ENCODE measurements around the gene FBL. TPM values are rescaled to one million over a fixed set of nuclear protein-coding genes. Genes with fewer than 3 reads are reported as not detected.
A peak's percentile ranks its signal among the peaks of the same experiment; 100 is the strongest.

FBL gene
- total RNA-seq, 2 experiments from 2014 or later = 344 to 357 TPM

- H3K27ac Mint-ChIP-seq = no peak overlapping the region
- DNase-seq (no peak), ATAC-seq (ENCODE audit: low read depth) (no peak)
- no peak overlapping the region for H3K4me3 Mint-ChIP-seq
- no peaks in the 10 kb centered on the region for H3K9me3 Mint-ChIP-seq
- H3K27me3 Mint-ChIP-seq = no peaks in the 10 kb centered on the region
- no peaks in the 10 kb centered on the region for H3K36me3 Mint-ChIP-seq
- POLR2A ChIA-PET = interaction anchor here (0.6 kb wide), 1 partner anchor 103 kb away, joined by 3 read pairs; no protein-coding TSS in a partner anchor
- no peaks in the 10 kb centered on the region for H3K4me1 Mint-ChIP-seq
These were observed 24.2 kb upstream of the FBL start for GRCh38 chr19:39870171-39870971.

- H3K4me1 Mint-ChIP-seq = no peaks in the 10 kb centered on the region
- no peaks in the 10 kb centered on the region for H3K36me3 Mint-ChIP-seq
- H3K9me3 Mint-ChIP-seq = no peaks in the 10 kb centered on the region
- H3K27me3 Mint-ChIP-seq = no peaks in the 10 kb centered on the region
- H3K27ac Mint-ChIP-seq = no peak overlapping the region
- no peak for DNase-seq
- POLR2A ChIA-PET = no interaction called here
- no peak for ATAC-seq (ENCODE audit: low read depth)
- H3K4me3 Mint-ChIP-seq = no peak overlapping the region
These were observed 21.8 kb upstream of the FBL start for GRCh38 chr19:39867952-39868351.

GRCh38 chr19:39867133-39867532, 21.0 kb upstream of the FBL start:
- H3K36me3 Mint-ChIP-seq = no peaks in the 10 kb centered on the region
- no peak overlapping the region for H3K27ac Mint-ChIP-seq
- DNase-seq (no peak), ATAC-seq (ENCODE audit: low read depth) (no peak)
- POLR2A ChIA-PET = no interaction called here
- no peak overlapping the region for H3K4me3 Mint-ChIP-seq
- H3K9me3 Mint-ChIP-seq = no peaks in the 10 kb centered on the region
- no peaks in the 10 kb centered on the region for H3K27me3 Mint-ChIP-seq
- H3K4me1 Mint-ChIP-seq = no peaks in the 10 kb centered on the region

GRCh38 chr19:39865953-39866352, 19.8 kb upstream of the FBL start:
- DNase-seq = no peak
- Mint-ChIP-seq H3K4me1 (no peaks in the 10 kb centered on the region), H3K27me3 (no peaks in the 10 kb centered on the region), H3K27ac (no peak overlapping the region), H3K4me3 (no peak overlapping the region), H3K9me3 (no peaks in the 10 kb centered on the region), H3K36me3 (no peaks in the 10 kb centered on the region)
- POLR2A ChIA-PET = no interaction called here
- no peak for ATAC-seq (ENCODE audit: low read depth)

- no peak overlapping the region for H3K4me3 Mint-ChIP-seq
- no peaks in the 10 kb centered on the region for H3K27me3 Mint-ChIP-seq
- DNase-seq (no peak), ATAC-seq (ENCODE audit: low read depth) (no peak)
- no peaks in the 10 kb centered on the region for H3K36me3 Mint-ChIP-seq
- H3K9me3 Mint-ChIP-seq = no peaks in the 10 kb centered on the region
- H3K27ac Mint-ChIP-seq = no peak overlapping the region
- no peaks in the 10 kb centered on the region for H3K4me1 Mint-ChIP-seq
- POLR2A ChIA-PET = no interaction called here
These were observed 19.0 kb upstream of the FBL start for GRCh38 chr19:39865186-39865585.

GRCh38 chr19:39864118-39864517, 17.9 kb upstream of the FBL start:
- Mint-ChIP-seq H3K36me3 (no peaks in the 10 kb centered on the region), H3K4me3 (no peak overlapping the region), H3K9me3 (no peaks in the 10 kb centered on the region), H3K4me1 (no peaks in the 10 kb centered on the region), H3K27me3 (no peaks in the 10 kb centered on the region), H3K27ac (peak overlapping the region; percentile 9)
- no peak for DNase-seq
- no peak for ATAC-seq (ENCODE audit: low read depth)
- POLR2A ChIA-PET = no interaction called here

- POLR2A ChIA-PET = no interaction called here
- Mint-ChIP-seq H3K36me3 (no peaks in the 10 kb centered on the region), H3K4me1 (no peaks in the 10 kb centered on the region), H3K9me3 (no peaks in the 10 kb centered on the region), H3K27ac (no peak overlapping the region), H3K27me3 (peaks cover 5% of the 10 kb centered on the region), H3K4me3 (no peak overlapping the region)
- ATAC-seq (ENCODE audit: low read depth) = no peak
- DNase-seq = no peak
These were observed 12.4 kb upstream of the FBL start for GRCh38 chr19:39858541-39858940.

- POLR2A ChIA-PET = no interaction called here
- no peak for DNase-seq
- Mint-ChIP-seq H3K4me1 (no peaks in the 10 kb centered on the region), H3K9me3 (no peaks in the 10 kb centered on the region), H3K4me3 (no peak overlapping the region), H3K27me3 (peaks cover 4% of the 10 kb centered on the region), H3K36me3 (no peaks in the 10 kb centered on the region), H3K27ac (no peak overlapping the region)
- no peak for ATAC-seq (ENCODE audit: low read depth)
These were observed 6.7 kb upstream of the FBL start for GRCh38 chr19:39852882-39853281.

- Mint-ChIP-seq H3K27me3 (peaks cover 4% of the 10 kb centered on the region), H3K4me1 (peaks cover 8% of the 10 kb centered on the region), H3K27ac (no peak overlapping the region), H3K9me3 (no peaks in the 10 kb centered on the region), H3K36me3 (no peaks in the 10 kb centered on the region), H3K4me3 (no peak overlapping the region)
- ATAC-seq (ENCODE audit: low read depth) (no peak), DNase-seq (no peak)
- POLR2A ChIA-PET = no interaction called here
These were observed 4.7 kb upstream of the FBL start for GRCh38 chr19:39850892-39851291.

- DNase-seq (no peak), ATAC-seq (ENCODE audit: low read depth) (no peak)
- POLR2A ChIA-PET = no interaction called here
- no peak overlapping the region for H3K4me3 Mint-ChIP-seq
- H3K9me3 Mint-ChIP-seq = no peaks in the 10 kb centered on the region
- peaks cover 2% of the 10 kb centered on the region for H3K27me3 Mint-ChIP-seq
- no peak overlapping the region for H3K27ac Mint-ChIP-seq
- H3K36me3 Mint-ChIP-seq = no peaks in the 10 kb centered on the region
- H3K4me1 Mint-ChIP-seq = peaks cover 23% of the 10 kb centered on the region
These were observed 2.2 kb upstream of the FBL start for GRCh38 chr19:39848392-39848791.

GRCh38 chr19:39847525-39847924, 1.3 kb upstream of the FBL start:
- Mint-ChIP-seq H3K4me3 (no peak overlapping the region), H3K36me3 (no peaks in the 10 kb centered on the region), H3K27ac (no peak overlapping the region), H3K4me1 (peaks cover 31% of the 10 kb centered on the region), H3K27me3 (peaks cover 2% of the 10 kb centered on the region), H3K9me3 (no peaks in the 10 kb centered on the region)
- no peak for DNase-seq
- POLR2A ChIA-PET = interaction anchor here (4.6 kb wide), 1 partner anchor 122 kb away, joined by 36 read pairs; the partner anchor contains the start of gene PSMC4
- ATAC-seq (ENCODE audit: low read depth) = no peak

GRCh38 chr19:39846678-39847486, 703 bp upstream of the FBL start:
- no peak for DNase-seq
- Mint-ChIP-seq H3K9me3 (no peaks in the 10 kb centered on the region), H3K4me3 (peak overlapping the region; percentile 91), H3K36me3 (no peaks in the 10 kb centered on the region), H3K27ac (peak overlapping the region; percentile 92), H3K4me1 (peaks cover 35% of the 10 kb centered on the region), H3K27me3 (peaks cover 2% of the 10 kb centered on the region)
- POLR2A ChIA-PET = interaction anchor here (0.7 to 5.1 kb wide), 7 partner anchors 8 to 411 kb away, joined by 3 to 38 read pairs (median 6); partner anchors contain the start of genes DYRK1B, PSMC4, RPS16 and ZNF546
- ATAC-seq (ENCODE audit: low read depth) = no peak

GRCh38 chr19:39845584-39845932, 621 bp downstream of the FBL start:
- Mint-ChIP-seq H3K4me1 (peaks cover 38% of the 10 kb centered on the region), H3K27me3 (peaks cover 2% of the 10 kb centered on the region), H3K27ac (peak overlapping the region; percentile 92), H3K9me3 (no peaks in the 10 kb centered on the region), H3K36me3 (no peaks in the 10 kb centered on the region), H3K4me3 (peak overlapping the region; percentile 91)
- DNase-seq = no peak
- POLR2A ChIA-PET = interaction anchor here (0.9 to 5.1 kb wide), 5 partner anchors 12 to 299 kb away, joined by 3 to 38 read pairs (median 15); partner anchors contain the start of genes DYRK1B, PSMC4 and ZNF546
- no peak for ATAC-seq (ENCODE audit: low read depth)
